Left hindlimb (tissue), 1 donor: Measurements from ENCODE around the gene GPHA2.
A peak's percentile ranks its signal among the peaks of the same experiment; 100 is the strongest.

Experiments used
- DNase-seq: peaks from one replicate; pipeline ENCODE4 v3.0.0-alpha.2; 2018

The GPHA2 gene

DNA sequence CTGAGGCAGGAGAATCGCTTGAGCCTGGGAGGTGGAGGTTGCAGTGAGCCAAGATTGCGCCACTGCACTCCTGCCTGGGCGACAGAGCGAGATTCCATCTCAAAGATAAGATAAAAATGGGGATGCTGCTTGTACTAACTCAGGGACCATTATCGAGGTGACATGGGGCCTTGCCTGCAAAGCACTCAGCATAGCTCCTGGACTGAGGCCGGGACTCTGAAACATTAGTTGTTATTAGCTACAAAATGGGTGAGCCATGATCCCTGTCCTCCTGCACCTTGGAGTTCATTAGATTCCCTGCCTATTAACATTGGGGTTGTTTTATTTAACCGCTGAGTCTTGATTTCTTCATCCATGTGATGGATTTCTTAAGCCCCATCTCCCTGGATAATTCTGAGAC lies 6.1 kb downstream of the GPHA2 start:
- DNase-seq, result no peak

DNA sequence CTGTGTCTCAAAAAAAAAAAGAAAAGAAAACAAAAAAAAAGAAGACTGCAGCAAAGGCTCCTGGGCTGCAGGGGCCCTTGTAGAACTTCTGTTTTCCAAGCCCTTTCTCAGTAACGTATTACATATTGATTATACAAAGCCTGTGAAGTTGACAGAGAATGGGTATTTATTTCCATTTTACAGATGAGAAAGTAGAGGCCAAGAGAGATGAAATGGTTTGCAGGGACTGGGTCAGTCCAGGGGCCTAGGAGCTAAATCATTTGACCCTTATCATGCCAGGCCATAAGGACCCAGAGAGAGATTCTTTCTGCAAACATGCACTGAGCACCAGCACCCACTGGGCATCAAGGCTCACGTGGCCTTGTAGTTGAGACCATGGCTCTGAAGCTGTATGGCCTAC lies 6.7 kb downstream of the GPHA2 start:
- no peak for DNase-seq

DNA sequence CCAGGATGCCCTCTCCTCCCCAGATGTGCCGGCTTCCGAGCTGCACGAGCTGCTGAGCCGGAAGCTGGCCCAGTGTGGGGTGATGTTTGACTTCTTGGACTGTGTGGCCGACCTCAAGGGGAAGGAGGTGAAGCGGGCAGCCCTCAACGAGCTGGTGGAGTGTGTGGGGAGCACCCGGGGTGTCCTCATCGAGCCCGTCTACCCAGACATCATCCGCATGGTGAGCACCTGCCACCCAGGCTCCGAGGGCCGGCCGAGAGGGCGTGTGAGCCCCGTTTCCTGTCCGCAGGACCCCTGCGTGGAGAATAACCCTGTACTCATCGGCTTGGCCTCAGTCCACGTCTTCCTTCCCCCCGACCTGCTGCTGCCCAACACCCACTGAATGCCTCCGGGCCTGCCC lies 9.0 kb downstream of the GPHA2 start:
- DNase-seq, result no peak

DNA sequence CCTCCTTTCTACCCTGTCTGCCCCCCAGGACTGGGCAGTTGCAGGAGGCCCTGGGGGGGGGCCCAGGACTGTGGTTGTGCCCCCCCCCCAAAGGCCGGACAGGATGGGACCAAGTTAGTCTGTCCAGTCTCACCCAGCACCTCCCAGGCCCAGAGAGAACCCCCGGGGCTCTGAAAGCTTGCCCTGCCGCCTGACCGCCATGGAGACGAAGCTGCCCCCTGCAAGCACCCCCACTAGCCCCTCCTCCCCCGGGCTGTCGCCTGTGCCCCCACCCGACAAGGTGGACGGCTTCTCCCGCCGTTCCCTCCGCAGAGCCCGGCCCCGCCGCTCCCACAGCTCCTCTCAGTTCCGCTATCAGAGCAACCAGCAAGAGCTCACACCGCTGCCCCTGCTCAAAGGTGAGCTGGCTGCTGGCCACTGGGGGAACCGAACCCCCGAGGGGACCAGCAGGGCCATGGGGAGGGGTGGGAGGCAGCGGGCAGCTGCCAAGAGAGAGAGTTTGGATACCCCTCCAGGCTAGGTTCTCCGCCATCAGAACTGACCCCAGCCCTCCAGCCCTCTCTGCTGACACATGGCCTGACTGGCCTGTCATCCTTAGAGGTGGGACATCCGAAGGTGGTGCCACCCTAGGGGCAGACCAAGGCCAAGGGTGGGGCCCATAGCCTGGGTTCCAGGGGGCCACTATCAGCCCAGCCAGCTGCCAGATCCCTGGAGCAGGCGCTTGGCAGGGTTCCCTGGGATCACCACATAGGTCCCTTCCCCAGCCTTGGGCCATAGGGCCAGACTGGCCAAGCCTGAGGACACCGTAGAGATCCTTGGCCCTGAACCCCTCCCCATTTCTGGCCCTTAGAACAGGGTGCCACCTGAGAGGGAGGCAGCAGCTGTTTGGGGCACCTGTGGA lies 9.9 kb downstream of the GPHA2 start:
- DNase-seq, result no peak

DNA sequence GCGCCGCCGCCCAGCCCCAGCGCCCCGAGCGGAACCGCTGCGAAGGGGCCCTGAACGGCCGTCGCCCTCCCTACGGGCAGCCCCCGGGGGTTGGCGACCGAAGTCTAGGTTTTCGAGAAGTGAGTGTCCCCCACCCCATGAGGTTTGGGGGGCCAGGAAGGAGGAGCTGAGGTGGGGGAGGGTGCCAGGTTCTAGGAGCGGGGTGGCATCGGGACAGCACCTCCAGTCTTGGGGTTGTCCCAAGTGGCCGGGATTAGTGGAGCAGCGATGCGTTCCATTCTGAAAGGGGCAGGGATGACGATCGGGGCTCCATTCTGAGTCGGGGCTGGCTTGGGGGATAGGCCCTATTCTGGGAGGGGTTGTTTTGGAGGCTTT lies 10.8 kb downstream of the GPHA2 start:
- DNase-seq, result no peak

DNA sequence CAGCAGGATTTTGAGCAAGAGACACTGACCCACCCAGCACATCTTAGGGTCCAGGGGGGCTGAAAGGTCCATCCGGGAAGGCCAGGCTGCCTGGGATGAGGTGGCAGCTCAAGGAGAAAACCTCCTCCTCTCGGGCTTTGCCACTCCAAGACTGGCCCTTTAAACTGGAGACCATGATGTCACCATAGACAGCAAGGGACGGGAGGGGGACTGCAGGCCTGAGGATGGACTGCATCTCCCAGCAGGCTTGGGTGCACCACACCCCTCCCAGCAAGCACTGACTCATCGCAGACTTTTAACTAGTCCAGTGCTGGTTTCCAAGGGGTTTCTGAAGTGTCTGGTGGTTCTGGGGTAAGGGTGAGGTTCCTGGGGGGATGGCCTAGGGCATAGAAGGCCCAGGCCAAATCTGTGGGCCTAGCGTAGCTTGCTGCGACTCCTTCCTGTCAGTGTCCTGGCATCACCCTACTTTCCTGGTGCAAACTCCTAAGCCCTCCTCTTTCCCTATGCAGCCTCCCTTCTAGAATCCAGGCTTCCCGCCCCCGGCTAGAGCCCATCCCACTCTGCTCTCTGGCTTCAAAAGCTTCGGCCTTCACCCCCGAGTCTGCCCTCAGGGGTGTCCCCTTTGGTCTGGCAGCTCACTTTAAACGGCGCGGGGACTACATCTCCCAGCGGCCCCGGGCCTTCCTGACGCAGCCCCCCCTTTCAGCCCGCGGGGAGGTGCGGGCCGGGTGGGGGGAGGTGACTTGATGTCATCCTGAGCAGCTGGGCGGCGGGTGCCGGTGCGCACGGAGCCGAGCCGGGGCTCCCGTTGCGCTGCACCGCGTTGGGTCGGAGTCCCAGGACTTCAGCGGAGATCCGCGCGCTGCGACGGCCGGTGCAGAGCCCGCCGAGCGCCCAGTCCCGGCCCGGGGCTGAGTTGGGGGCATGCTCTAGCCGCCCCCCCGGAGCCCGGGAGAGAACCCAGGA lies 11.5 kb downstream of the GPHA2 start, which contains the start of gene PPP2R5B:
PPP2R5B (plus strand) TSS at position 746 of the 966 bp plus-strand sequence. CDS start 1,046 bp downstream, outside the sequence.
- DNase-seq, result peak; percentile 95

DNA sequence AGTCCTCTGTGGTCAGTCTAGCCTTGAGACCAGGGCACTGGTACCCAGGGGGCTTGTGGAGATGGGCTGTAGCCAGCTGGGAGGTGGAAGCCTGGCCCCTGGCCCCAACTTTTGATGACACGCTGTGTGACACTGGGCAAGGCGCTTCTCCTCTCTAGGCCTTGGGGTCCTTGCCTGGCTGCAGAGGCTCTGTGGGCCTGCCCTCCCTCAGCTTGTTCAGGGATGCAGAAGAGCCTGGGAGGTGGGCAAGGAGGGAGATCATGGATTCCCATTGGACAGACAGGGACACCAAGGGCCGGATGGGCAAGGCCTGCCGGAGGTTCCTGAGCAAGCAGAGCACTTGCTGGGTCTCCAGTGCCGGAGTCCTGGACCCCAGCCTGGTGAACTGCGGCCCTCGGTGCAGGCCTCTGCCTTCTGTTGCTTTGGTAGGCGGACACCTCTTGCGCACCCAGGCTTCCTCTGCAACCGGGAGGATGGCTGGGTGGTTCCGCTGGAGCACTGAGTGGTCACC lies 12.5 kb downstream of the GPHA2 start:
- DNase-seq, result no peak

DNA sequence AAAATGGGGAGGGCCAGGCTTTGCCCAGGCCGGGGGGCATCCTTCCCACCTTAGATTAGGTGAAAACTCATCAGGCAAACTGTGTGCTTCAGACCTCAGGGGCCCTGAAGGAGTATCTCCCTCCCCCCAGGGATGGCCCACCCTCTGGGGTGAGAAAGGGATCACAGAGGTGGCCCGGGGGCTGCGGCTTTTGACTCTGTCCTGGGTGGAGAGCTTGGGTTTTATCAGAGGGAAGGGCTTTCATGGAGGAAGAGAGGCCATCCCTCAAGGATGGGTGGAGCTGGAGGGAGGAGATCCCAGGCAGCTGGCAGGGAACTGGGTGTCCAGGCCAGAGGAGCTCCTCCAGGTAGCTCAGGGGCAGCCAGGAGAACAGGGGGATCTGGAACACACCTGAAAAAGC lies 14.3 kb downstream of the GPHA2 start:
- no peak for DNase-seq

DNA sequence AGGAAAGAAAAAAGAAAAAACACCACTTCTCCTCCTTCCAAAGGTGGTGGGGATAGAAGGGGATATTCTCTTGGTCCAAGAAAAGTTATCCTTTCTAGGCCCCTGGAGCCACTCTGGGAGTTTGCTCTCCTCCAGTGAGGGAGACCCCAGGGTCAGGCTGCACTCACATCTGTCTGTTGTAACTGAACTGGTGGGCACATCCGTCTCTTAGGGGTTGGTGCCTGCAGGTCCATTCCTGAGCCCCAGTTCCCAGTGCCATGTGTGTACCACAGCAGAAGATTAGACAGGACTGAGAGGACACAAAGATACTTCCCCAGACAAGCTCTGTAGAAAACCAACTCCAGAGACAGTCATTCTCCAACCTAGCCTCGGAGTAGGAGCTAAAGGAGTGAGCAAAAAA lies 15.6 kb downstream of the GPHA2 start:
- no peak for DNase-seq

DNA sequence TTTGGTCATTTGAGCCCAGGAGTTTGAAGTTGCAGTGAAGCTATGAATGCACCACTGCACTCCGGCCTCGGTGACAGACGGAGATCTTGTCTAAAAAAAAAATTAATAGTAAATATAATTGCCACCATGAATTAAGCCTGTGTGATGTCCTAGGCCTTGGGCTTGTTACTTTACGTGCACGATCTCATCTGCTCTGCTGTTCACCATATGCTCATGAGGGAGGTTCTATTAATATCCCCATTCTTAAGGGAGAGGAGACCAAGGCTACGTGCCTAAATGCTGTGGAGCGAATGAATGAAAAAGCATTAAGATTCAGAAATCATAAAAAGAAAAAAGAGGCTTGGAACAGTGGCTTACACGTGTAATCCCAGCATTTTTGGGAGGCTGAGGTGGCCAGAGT lies 16.1 kb downstream of the GPHA2 start:
- DNase-seq, result no peak

DNA sequence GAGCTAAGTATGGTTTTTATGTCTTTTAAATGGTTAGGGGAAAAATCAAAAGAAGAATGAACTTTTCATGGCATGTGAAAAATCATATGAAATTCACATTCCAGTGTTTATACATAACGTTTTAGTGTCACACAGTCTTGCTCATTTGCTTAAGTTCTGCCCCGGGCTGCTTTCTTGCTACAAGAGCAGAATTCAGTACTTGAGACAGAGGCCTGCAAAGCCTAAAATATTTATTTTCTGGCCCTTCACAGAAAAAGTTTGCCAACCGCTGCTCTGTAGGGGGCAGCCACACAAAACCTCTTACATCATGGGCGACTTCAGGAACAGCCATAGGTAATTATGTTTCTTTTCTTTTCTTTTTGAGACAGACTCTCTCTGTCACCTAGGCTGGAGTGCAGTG lies 17.7 kb downstream of the GPHA2 start:
- DNase-seq, result peak; percentile 34

DNA sequence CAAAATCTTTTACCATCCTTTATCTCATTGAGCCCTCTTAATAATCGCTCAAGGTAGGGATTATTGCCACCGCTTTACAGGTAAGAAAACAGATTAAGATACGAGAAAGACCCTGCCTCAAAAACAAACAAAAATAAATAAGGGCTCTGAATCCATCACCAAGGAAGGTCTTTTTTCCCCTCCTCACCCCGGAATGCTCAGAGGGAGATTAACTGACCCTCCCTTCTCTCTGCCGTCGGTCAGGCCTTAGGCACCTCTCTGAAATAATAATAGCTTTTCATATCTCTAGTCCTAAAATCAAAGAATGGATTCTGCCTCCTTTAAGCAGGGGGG lies 18.1 kb downstream of the GPHA2 start:
- DNase-seq, result no peak

DNA sequence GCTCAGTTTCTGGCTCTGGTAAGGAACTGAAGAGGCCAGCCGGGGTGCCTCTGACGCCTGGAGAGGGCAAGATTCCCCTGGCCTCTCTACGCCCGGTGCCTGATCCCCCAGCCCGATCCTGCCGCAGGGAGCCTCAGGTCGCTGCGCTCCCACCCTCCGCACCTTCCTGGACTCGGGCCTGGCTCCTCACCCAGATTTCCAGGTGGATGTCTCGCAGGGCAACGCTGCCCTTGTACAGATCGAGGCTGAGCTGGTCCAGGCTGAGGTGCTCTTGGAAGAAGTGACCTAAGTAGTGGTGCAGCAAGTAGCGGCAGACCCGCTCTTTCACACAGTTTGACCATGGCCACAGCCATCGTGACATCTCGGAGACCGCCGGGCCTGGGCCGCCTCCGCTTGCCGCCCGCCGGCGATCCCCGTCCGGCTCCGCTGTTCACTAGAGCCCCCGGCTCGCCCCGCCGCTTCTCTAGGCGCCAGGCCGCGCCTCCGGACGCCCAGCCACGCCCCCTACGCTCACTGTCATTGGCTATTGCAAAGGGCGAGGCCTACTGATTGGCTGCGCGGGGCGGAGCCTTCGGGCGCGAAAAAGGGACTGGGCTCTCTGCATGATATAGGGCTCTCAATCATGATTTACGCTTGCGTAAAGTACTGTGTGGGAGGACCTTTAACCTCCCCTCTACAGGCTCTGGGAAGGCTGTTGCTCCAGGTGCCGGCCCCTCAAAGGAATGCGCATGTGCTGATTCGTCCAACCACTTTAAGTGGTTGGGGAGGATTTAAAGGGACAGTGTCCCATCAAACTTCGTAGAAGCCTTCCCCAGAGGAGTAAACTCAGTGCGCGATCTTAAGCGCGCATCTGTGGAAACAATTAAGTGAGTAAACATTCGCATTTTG lies 18.7 kb downstream of the GPHA2 start, which contains the start of gene ATG2A:
ATG2A (minus strand) TSS at position 435 of the 888 bp plus-strand sequence; CDS start at position 361, 74 bp downstream.
- peak; percentile 99 for DNase-seq

DNA sequence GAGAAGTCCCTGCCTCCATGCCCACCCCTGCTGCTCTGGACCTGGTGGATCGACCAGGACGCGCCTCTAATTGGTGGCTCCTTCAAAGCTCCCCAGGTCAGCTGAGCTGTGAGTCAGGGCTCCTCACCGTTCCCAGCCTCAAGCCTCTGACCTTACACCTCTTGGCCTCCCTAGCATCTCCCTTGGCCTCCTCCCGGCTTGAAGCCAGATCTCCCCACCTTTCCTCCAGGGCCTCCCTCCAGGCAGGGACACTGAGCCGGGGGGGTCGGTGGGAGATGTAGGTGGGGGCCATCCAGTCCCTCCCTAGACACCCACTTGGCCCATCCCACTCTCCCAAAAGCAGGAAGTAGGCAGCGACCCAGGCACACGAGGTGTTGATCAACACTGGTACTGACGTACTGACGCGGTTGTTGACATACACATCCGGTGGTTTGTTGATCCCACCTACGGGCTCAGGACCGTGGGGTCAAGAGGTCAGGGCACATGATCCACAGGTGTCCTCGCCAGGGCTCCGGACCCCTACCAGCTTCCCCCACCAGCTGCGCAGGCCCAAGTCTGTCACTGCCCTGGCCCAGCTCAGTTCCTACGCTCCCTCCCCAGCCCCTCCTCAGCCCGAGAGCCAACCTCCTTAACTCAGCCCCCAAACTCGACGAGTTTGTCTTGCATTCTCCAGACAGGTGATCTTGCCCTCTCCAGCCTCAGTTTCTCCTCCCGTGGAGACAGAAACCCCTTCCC lies 19.5 kb downstream of the GPHA2 start:
- DNase-seq, result no peak

DNA sequence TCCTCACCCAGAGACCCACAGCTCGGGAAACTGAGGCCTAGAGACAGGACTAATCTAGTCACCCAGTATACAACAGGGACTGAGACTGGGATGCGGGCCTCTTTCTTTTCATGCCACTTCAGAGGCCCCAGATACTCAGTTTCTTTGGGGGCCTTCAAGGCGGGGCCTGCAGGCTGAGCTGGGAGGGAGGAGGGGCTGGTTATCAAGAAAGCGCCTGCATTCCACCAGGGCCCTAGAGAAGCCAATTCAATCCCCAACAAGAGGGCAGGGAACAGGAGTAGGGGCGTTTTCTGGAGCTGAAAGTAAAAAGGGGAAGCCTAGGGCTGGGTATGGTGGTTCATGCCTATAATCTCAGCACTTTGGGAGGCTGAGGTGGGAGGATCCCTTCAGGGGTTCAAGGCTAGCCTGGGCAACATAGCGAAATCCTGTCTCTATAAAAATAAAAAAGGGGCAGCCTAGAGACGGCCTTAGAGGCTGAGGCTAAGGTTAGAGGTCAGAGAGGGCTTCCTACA lies 20.3 kb downstream of the GPHA2 start:
- no peak for DNase-seq

DNA sequence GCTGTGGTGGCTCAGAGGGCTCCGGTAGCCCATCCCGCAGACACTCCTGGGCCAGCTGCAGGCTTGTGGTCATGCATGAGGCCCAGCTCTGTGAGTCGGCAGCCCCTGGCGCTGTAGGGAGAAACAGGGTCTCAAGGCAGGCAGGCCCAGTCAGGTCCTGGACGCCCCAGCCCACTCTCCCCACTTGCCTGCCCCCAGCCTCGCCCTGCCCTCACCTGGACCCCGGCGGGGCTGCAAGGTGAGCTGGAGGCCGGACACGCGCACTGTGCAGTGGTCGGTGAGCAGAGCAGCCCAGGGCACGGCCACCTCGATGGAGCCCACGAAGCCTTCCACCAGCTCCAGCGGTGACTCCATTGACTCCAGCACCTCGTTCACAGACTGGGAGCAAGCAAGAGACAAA lies 21.6 kb downstream of the GPHA2 start:
- DNase-seq, result no peak

DNA sequence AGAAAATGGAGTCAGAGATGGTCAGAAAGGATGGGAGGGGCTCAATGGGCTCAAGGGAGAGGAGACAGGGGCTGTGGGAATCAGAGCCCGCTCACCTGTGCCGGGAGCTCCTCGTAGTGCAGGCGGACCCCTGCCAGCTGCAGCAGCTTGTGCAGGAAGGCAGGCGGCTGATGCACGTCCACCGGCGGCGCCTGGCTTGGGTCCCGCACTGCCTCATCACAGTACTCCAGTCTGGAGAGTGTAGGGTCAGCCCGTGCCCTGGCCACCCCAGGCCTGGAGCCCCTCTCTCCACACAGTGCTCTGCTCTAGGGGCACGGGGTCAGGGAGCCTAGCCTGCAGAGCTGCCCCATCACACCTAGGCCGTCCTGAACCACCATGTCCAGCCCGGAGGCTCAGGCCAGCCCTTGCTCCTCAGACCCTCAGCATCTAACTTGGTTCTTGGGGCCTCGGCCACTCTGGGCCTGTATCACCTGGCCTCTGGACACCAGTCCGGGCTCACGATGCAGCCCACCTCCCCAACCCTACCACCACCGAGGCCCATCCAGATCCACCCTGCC lies 22.4 kb downstream of the GPHA2 start:
- no peak for DNase-seq

DNA sequence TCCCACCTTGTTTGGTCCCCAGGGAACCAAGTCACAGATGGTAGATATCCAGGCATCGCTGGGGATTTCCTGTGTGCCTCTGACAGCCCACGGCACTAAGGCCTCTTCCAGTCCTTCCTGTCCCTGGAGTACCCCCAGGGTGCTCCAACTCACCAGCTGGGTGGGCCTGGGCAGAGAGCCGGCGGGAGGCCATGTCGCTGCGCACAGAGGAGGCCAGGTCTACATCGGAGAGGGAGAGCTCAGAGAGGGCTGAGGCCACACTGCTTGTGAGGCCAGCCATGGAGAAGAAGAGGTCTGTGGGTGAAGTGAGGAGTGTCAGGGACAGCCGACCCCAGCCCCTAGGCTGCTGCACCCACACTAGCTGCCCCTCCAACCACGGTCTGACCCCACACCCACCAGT lies 24.0 kb downstream of the GPHA2 start:
- DNase-seq, result no peak

DNA sequence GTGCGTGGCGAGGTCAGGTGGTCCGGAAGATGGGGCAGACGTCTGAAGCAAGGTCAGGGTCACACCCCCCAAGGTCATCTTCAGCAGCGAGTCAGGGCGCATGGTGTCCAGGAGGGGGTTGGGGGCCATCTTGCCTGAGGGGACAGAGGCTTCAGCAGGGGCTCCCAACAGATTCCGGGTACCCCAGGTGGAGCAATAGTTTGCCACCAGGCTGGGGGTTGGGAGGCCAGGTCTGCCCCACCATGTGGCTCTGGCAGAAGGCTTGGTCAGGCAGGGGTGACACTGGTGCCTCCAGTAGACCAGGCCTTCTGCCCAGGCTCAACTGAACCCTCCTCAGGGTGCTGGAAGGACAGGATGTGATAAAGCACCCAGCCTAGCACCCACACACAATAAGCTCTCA lies 24.6 kb downstream of the GPHA2 start:
- no peak for DNase-seq

DNA sequence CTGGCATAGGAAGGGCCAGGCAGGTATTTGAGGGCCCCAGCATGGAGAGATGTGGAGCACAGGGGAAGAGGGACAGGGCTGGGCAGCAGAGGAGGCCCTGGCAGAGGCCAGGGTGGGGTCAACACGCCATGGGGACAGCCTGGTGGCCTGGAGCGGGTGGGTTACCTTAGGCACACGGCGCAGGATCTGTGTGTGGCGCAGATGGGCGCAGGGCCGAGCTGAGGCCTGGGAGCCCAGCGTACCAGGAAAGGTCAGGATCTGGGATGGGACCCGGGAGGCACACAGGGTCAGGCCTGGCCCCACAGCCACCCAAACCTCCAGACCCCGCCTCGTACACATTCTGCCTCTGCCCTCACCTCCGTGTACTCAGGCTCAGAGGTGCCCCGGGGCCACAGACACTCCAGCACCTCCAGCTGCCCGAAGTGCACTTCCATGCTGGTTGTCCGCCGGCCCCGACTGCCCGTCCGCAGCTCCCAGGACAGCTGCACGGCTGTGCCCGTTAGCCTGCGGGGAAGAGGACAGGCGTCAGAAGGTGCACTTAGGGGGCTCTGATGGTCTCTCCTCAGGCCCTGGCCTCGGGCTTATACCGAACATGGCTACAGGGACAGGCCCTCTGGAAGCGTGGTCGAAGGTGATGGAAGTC lies 25.1 kb downstream of the GPHA2 start:
- no peak for DNase-seq
